Heart left ventricle (tissue), 13 donors: ENCODE measurements around the gene TAMALIN.

ENCODE experiments used
- POLR2A ChIP-seq, 2 donors: fragments of 450-650 bp; IDR thresholded peaks; one replicate each; pipeline ENCODE4 v1.6.1; 2017; ENCODE audit warnings: antibody characterized with exemption in 2 of 2, mild to moderate bottlenecking in 2 of 2, moderate library complexity in 2 of 2
- TF ChIP-seq, protein P1 (sequence below), 12 donors: fragments of 200-600 bp; sonication (generic) in 4 of 12; IDR thresholded peaks; one replicate each; pipeline versions ENCODE4 v1.5.0 to v1.8.0; 2018 to 2022; ENCODE audit warnings: antibody characterized with exemption in 12 of 12, mild to moderate bottlenecking in 5 of 12
- donor health status: ischemic (EF 13 %, LVEDD 7.1; RV severe dilation, severe dysfunction).
- donor health status: DM: no; HTN: yes; CAD: no.
- donor health status: DM: no; HTN: no; CAD: no.
- donor health status: ischemic (EF 25% LVEDD 6.9; RV normal size, moderate dysfunction).
- donor health status: ischemic (EF 25% LVEDD 5.7; RV mildly dilated, moderate dysfunction).
- donor health status: ischemic (EF 35%, LVEDD 5.7; RV mildly dilated, moderate dysfunction).
- donor health status: nonischemic (EF 11% LVEDD 7.7; RV severe dilation, severe dysfunction).
- donor health status: DM: yes; HTN: yes; CAD: no.
- donor health status: PGD.
- donor health status: ischemic (EF 29% LVEDD 5.4; RV normal size, mild dysfunction).
- donor health status: nonischemic (EF 23%, LVEDD 6.1; RV moderate dilation, normal function).

DNA sequence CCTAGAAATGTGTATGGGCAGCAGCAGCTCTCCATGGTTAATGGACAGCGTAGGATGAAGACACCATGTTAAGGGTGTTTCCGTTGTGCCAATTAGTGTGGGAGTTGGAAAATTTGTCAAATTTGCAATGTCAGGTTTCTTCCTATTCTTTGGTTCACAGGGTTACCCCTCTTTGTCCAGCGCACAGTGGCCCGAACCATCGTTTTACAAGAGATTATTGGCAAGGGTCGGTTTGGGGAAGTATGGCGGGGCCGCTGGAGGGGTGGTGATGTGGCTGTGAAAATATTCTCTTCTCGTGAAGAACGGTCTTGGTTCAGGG lies 26.0 kb upstream of the TAMALIN start:
- no peak for TF ChIP-seq POLR2A (IDR thresholded peaks at IDR 0.05)
- TF ChIP-seq, protein P1, sequence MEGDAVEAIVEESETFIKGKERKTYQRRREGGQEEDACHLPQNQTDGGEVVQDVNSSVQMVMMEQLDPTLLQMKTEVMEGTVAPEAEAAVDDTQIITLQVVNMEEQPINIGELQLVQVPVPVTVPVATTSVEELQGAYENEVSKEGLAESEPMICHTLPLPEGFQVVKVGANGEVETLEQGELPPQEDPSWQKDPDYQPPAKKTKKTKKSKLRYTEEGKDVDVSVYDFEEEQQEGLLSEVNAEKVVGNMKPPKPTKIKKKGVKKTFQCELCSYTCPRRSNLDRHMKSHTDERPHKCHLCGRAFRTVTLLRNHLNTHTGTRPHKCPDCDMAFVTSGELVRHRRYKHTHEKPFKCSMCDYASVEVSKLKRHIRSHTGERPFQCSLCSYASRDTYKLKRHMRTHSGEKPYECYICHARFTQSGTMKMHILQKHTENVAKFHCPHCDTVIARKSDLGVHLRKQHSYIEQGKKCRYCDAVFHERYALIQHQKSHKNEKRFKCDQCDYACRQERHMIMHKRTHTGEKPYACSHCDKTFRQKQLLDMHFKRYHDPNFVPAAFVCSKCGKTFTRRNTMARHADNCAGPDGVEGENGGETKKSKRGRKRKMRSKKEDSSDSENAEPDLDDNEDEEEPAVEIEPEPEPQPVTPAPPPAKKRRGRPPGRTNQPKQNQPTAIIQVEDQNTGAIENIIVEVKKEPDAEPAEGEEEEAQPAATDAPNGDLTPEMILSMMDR (IDR thresholded peaks at IDR 0.05), result no peak
